ENCODE results near the gene TPRG1.

TPRG1 gene

DNA sequence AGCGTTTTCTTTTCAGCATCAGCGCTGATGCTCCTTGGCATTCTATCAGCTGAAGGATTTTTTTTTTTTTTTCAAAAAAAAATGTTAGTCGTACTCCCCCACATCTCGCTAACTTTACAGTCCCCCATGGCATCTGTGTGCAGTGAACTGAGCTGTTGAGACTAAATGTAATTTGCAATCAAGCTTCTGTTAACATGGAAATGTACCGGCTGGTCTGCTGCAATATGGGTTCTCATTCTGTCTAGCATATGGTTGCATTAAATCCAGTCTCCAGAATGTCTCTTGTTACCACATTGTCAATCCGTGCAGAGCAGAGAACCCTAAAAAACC, 32.2 kb upstream of the TPRG1 start:
- no peaks in the 10 kb centered on the region for H3F3A ChIP-seq (ENCODE audit: insufficient read depth)
- no peak overlapping the region for H2AFZ ChIP-seq (ENCODE audit: low read depth, low read length, severe bottlenecking)
- H3K27ac ChIP-seq (ENCODE audit: low read depth, low read length) = no peak overlapping the region
- H3K9me3 ChIP-seq (ENCODE audit: insufficient read depth, low read length) = no peaks in the 10 kb centered on the region
- H3K9ac ChIP-seq (ENCODE audit: low read length) = no peak overlapping the region
- no peaks in the 10 kb centered on the region for H3K79me2 ChIP-seq (ENCODE audit: insufficient read depth, low read length)
- no peak overlapping the region for H3K4me2 ChIP-seq (ENCODE audit: low read depth, low read length, poor library complexity, severe bottlenecking)
- H3K27me3 ChIP-seq (ENCODE audit: low read length) = no peaks in the 10 kb centered on the region
- no peaks in the 10 kb centered on the region for H3K36me3 ChIP-seq (ENCODE audit: low read length)
- TF ChIP-seq EZH2phosphoT487 (conservative IDR thresholded peaks at IDR 0.05; ENCODE audit: low read length) = no peak
- TF ChIP-seq, protein P1, sequence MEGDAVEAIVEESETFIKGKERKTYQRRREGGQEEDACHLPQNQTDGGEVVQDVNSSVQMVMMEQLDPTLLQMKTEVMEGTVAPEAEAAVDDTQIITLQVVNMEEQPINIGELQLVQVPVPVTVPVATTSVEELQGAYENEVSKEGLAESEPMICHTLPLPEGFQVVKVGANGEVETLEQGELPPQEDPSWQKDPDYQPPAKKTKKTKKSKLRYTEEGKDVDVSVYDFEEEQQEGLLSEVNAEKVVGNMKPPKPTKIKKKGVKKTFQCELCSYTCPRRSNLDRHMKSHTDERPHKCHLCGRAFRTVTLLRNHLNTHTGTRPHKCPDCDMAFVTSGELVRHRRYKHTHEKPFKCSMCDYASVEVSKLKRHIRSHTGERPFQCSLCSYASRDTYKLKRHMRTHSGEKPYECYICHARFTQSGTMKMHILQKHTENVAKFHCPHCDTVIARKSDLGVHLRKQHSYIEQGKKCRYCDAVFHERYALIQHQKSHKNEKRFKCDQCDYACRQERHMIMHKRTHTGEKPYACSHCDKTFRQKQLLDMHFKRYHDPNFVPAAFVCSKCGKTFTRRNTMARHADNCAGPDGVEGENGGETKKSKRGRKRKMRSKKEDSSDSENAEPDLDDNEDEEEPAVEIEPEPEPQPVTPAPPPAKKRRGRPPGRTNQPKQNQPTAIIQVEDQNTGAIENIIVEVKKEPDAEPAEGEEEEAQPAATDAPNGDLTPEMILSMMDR (IDR thresholded peaks at IDR 0.05; ENCODE audit: insufficient read depth, low read length, poor library complexity, severe bottlenecking) = no peak
- H3K9me2 ChIP-seq (replicated peaks; ENCODE audit: insufficient read depth, low read length) = no peaks in the 10 kb centered on the region
- H3K4me3 ChIP-seq (ENCODE audit: insufficient read depth, low read length, poor library complexity, severe bottlenecking) = no peak overlapping the region
- H4K20me1 ChIP-seq (ENCODE audit: low read depth, low read length) = no peaks in the 10 kb centered on the region

DNA sequence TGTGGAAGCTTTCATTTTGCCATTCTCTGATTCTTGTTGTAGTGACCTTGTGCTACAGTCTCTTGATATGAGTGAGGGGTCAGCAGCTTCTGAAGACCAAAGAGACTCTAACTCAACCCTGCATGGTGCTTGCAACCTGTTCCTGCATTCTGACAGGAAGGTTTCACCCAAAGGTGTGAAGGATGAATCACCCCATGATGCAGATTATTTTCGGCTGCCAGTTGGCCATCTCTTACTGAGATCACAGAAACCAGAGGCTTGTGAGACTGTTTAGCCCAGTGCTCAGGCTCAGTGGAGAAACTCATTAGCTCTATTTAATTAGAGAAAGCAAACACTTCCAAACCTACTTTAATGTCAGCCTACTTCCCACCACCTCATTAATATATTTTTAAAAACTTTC, 29.2 kb upstream of the TPRG1 start:
- H3K27ac ChIP-seq (ENCODE audit: low read depth, low read length) = no peak overlapping the region
- H3K36me3 ChIP-seq (ENCODE audit: low read length) = no peaks in the 10 kb centered on the region
- H3K9me3 ChIP-seq (ENCODE audit: insufficient read depth, low read length) = no peaks in the 10 kb centered on the region
- no peak overlapping the region for H3K9ac ChIP-seq (ENCODE audit: low read length)
- no peaks in the 10 kb centered on the region for H3F3A ChIP-seq (ENCODE audit: insufficient read depth)
- no peaks in the 10 kb centered on the region for H3K79me2 ChIP-seq (ENCODE audit: insufficient read depth, low read length)
- TF ChIP-seq, protein P1 (IDR thresholded peaks at IDR 0.05; ENCODE audit: insufficient read depth, low read length, poor library complexity, severe bottlenecking) = no peak
- TF ChIP-seq EZH2phosphoT487 (conservative IDR thresholded peaks at IDR 0.05; ENCODE audit: low read length) = no peak
- H3K4me3 ChIP-seq (ENCODE audit: insufficient read depth, low read length, poor library complexity, severe bottlenecking) = no peak overlapping the region
- H4K20me1 ChIP-seq (ENCODE audit: low read depth, low read length) = no peaks in the 10 kb centered on the region
- no peak overlapping the region for H2AFZ ChIP-seq (ENCODE audit: low read depth, low read length, severe bottlenecking)
- H3K9me2 ChIP-seq (replicated peaks; ENCODE audit: insufficient read depth, low read length) = no peaks in the 10 kb centered on the region
- H3K4me2 ChIP-seq (ENCODE audit: low read depth, low read length, poor library complexity, severe bottlenecking) = no peak overlapping the region
- H3K27me3 ChIP-seq (ENCODE audit: low read length) = no peaks in the 10 kb centered on the region

DNA sequence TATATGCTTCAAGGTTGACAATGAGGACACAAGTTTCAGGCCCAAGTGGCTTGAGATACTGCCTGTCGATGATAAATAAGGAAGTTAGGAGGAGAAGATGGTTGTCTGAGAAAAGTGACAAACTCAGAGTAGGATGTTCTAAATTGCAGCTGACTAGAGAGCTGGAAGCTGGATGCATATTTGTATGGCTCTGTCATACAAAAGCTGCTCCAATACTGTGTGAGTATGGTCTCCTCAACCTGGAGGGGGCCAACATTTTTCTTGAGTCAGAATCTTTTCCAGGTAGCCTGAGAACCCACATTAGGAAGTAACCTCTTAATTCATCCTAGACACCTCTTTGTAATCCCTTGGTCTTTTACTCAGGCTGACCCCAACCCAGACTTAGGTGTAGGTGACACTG, 28.4 kb upstream of the TPRG1 start:
- H3K36me3 ChIP-seq (ENCODE audit: low read length) = no peaks in the 10 kb centered on the region
- no peaks in the 10 kb centered on the region for H3K27me3 ChIP-seq (ENCODE audit: low read length)
- H3F3A ChIP-seq (ENCODE audit: insufficient read depth) = no peaks in the 10 kb centered on the region
- no peak overlapping the region for H3K9ac ChIP-seq (ENCODE audit: low read length)
- no peaks in the 10 kb centered on the region for H4K20me1 ChIP-seq (ENCODE audit: low read depth, low read length)
- H3K9me3 ChIP-seq (ENCODE audit: insufficient read depth, low read length) = no peaks in the 10 kb centered on the region
- no peaks in the 10 kb centered on the region for H3K9me2 ChIP-seq (replicated peaks; ENCODE audit: insufficient read depth, low read length)
- H3K4me2 ChIP-seq (ENCODE audit: low read depth, low read length, poor library complexity, severe bottlenecking) = no peak overlapping the region
- TF ChIP-seq, protein P1 (IDR thresholded peaks at IDR 0.05; ENCODE audit: insufficient read depth, low read length, poor library complexity, severe bottlenecking) = no peak
- TF ChIP-seq EZH2phosphoT487 (conservative IDR thresholded peaks at IDR 0.05; ENCODE audit: low read length) = no peak
- H2AFZ ChIP-seq (ENCODE audit: low read depth, low read length, severe bottlenecking) = no peak overlapping the region
- no peak overlapping the region for H3K27ac ChIP-seq (ENCODE audit: low read depth, low read length)
- H3K4me3 ChIP-seq (ENCODE audit: insufficient read depth, low read length, poor library complexity, severe bottlenecking) = no peak overlapping the region
- H3K79me2 ChIP-seq (ENCODE audit: insufficient read depth, low read length) = no peaks in the 10 kb centered on the region

DNA sequence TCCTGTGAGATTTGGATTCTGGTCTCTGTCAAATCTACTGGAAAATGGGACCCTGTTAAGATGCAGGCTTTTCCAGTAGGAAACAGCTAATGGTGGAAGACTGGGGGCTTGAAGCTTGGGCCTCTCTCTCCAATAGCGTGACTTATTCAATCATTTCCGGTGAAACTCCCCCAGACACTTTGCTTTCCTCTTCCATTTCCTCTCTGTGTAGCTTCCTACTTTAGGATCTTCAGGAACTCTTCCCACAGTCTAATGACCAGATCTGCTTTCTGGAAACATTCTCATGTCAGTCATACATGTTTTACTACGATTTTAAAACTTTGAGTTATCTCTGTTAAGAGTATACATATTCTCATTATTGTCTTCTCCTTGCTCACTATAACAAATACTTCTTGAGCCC, 28.0 kb upstream of the TPRG1 start:
- H3K9ac ChIP-seq (ENCODE audit: low read length) = no peak overlapping the region
- no peak overlapping the region for H3K4me2 ChIP-seq (ENCODE audit: low read depth, low read length, poor library complexity, severe bottlenecking)
- H3K27me3 ChIP-seq (ENCODE audit: low read length) = no peaks in the 10 kb centered on the region
- no peaks in the 10 kb centered on the region for H3K9me3 ChIP-seq (ENCODE audit: insufficient read depth, low read length)
- no peaks in the 10 kb centered on the region for H4K20me1 ChIP-seq (ENCODE audit: low read depth, low read length)
- H2AFZ ChIP-seq (ENCODE audit: low read depth, low read length, severe bottlenecking) = no peak overlapping the region
- H3F3A ChIP-seq (ENCODE audit: insufficient read depth) = no peaks in the 10 kb centered on the region
- no peak overlapping the region for H3K27ac ChIP-seq (ENCODE audit: low read depth, low read length)
- no peaks in the 10 kb centered on the region for H3K79me2 ChIP-seq (ENCODE audit: insufficient read depth, low read length)
- no peaks in the 10 kb centered on the region for H3K9me2 ChIP-seq (replicated peaks; ENCODE audit: insufficient read depth, low read length)
- no peak overlapping the region for H3K4me3 ChIP-seq (ENCODE audit: insufficient read depth, low read length, poor library complexity, severe bottlenecking)
- no peak for TF ChIP-seq EZH2phosphoT487 (conservative IDR thresholded peaks at IDR 0.05; ENCODE audit: low read length)
- TF ChIP-seq, protein P1 (IDR thresholded peaks at IDR 0.05; ENCODE audit: insufficient read depth, low read length, poor library complexity, severe bottlenecking) = no peak
- H3K36me3 ChIP-seq (ENCODE audit: low read length) = no peaks in the 10 kb centered on the region

Measured in SU-DHL-6 (cell line).